ENCODE data around the gene PGM5. TPM values are rescaled to one million over a fixed set of nuclear protein-coding genes. Genes with fewer than 3 reads are reported as not detected.
A peak's percentile ranks its signal among the peaks of the same experiment; 100 is the strongest.

The PGM5 gene
- total and polyA plus RNA-seq, 2 of the 4 experiments (the other 2 are of a cell fraction), result 8.3 to 14.7 TPM

DNA sequence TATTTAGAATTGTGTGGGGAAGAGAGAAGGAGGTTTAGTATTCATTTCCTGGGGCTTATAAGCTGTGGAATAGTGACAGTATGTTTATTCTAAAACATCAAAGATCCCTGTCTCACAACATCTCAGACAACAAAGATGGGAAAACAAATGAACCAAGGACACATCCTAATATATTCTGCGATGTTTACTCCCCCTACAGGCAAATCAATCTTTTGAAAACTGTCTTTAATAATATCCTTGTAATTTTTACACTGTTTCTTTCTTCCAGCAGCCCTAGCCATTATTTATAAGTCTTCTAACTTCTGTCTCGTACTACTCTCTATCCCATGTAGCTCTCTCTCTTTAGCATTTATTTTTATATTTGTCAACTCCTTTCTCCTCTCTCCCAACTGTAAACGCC lies 217.7 kb downstream of the PGM5 start:
- dilution Hi-C loops (cut with HindIII; ENCODE audit: low sequenced_read_pairs, unreplicated experiment) (no loop called here), intact Hi-C loops (cut with micrococcal nuclease) (loop anchor here (5.0 kb wide), 1 partner anchor 67 kb away; no protein-coding TSS in a partner anchor), in situ Hi-C loops (cut with MboI; ENCODE audit: low sequenced_read_pairs) (no loop called here)
- Histone ChIP-seq H2BK5ac (ENCODE audit: low read depth, low read length, poor library complexity, severe bottlenecking) (no peak overlapping the region), H4K5ac (ENCODE audit: low read depth, low read length) (no peak overlapping the region), H2AFZ (replicated peaks; ENCODE audit: low read length, poor library complexity) (no peak overlapping the region), H3K9me3 (ENCODE audit: control insufficient read depth, insufficient read depth, low read length) (no peaks in the 10 kb centered on the region), H3K56ac (ENCODE audit: extremely low read depth, insufficient read depth, low read length) (no peak overlapping the region), H3K4me3 (ENCODE audit: insufficient read depth, low read depth, low read length) (no peak overlapping the region), H4K20me1 (ENCODE audit: insufficient read depth, low read length) (no peaks in the 10 kb centered on the region), H3K4me2 (ENCODE audit: low read depth, low read length) (no peak overlapping the region), H2AK9ac (replicated peaks; ENCODE audit: low read depth, low read length, poor library complexity) (no peak overlapping the region), H3K4me1 (ENCODE audit: control insufficient read depth, insufficient read depth, low read length) (no peaks in the 10 kb centered on the region), H3K4ac (ENCODE audit: low read depth, low read length) (no peak overlapping the region), H3K9me1 (ENCODE audit: insufficient read depth, low read length) (no peaks in the 10 kb centered on the region), H4K91ac (ENCODE audit: insufficient read depth, low read depth, low read length) (no peak overlapping the region), H3K27me3 (ENCODE audit: control insufficient read depth, insufficient read depth, low read length) (peaks cover 1% of the 10 kb centered on the region; the same call in 1 of the 2 replicates), H2BK20ac (ENCODE audit: low read depth, low read length) (no peak overlapping the region), H3K23ac (ENCODE audit: low read depth, low read length) (no peak overlapping the region), H3K9ac (ENCODE audit: low read depth, low read length) (no peak overlapping the region), H3K27ac (ENCODE audit: insufficient read depth, low read length) (no peak overlapping the region), H3K18ac (ENCODE audit: low read depth, low read length) (no peak overlapping the region), H3K36me3 (ENCODE audit: control insufficient read depth, insufficient read depth, low read length) (no peaks in the 10 kb centered on the region), H4K8ac (ENCODE audit: low read depth in 2 of 2, low read length in 2 of 2) (no peak overlapping the region), H3K14ac (replicated peaks; ENCODE audit: low read depth, low read length) (no peak overlapping the region), H2BK120ac (ENCODE audit: low read depth, low read length) (no peak overlapping the region), H3K79me1 (ENCODE audit: low read depth in 1 of 2, low read length in 2 of 2) (no peaks in the 10 kb centered on the region), H2AK5ac (ENCODE audit: low read depth, low read length) (no peak overlapping the region), H2BK15ac (ENCODE audit: low read depth, low read length) (no peak overlapping the region)
- peak; percentile 24; the same call in 1 of the 2 replicates for TF ChIP-seq CTCF (conservative IDR thresholded peaks at IDR 0.05; ENCODE audit: low read depth, low read length)
- TF ChIP-seq SMC3 (IDR thresholded peaks at IDR 0.05; ENCODE audit: low read depth, low read length), result no peak
- TF ChIP-seq RAD21 (IDR thresholded peaks at IDR 0.05; ENCODE audit: low read length), result peak; percentile 22; the same call in 1 of the 2 replicates
- ATAC-seq (ENCODE audit: low read depth) (no peak), DNase-seq (no peak)
- no TSS peak for BruUV-seq (replicated peaks)
- WGBS, 2 experiments (ENCODE audit: extremely low coverage in 2 of 2, insufficient read length in 1 of 2), result no CpG with 5 or more reads among the region's 3 CpGs
- POLR2A ChIA-PET (ENCODE audit: unreplicated experiment), result no interaction called here
- CTCF ChIA-PET, result no interaction called here
